Skeletal muscle cell (primary cell): ENCODE measurements around the gene NLGN4X.

Experiments used
- DNase-seq: peaks from one replicate; pipeline ENCODE4 v3.0.0-alpha.2; 2010; ENCODE audit warnings: low read depth
- H3K4me3 ChIP-seq: 2 replicates; pipeline ENCODE4 v1.5.1; 2011; ENCODE audit warnings: low read depth, mild to moderate bottlenecking, control low read depth, low read length, moderate library complexity

NLGN4X gene

GRCh38 chrX:6024204-6024603 is 204.5 kb downstream of the NLGN4X start:
- DNase-seq: no peak
- H3K4me3 ChIP-seq: no peak overlapping the region

DNA sequence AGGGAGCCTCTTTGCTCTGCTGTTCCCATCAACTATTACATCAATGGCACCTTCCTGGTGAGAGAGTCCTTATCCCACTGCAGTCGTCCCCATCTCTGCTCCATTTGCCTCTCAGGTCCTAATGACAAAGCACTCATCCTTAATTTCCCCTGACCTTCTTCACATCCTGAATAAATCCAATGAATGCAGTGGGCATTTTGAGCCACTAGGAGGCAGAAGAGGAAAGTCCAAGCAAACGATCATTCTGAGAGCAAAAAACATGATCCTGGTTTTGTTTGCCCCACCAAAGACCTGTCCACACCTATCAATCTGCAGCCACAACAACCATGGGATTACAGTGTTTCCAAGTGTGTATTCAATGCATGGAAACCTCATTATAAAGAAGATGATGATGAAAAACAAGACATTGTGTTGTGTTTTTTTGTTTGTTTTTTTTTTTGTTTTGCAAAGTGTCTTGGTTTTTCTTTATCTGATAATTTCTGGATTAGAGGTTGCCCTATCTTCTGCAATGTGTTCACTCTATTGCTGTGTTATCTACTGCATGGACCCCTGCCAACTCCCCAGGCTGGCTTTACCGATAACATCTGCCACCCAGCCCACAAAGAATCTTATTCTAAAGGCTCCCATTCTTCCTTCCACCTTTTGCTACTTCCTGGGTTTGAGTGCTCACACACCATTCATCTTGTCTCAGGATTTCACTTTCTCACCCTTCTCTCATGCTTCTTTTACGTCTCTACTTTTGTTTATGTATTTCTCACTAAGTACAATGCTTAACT is 207.2 kb downstream of the NLGN4X start:
- no peak for DNase-seq
- H3K4me3 ChIP-seq: no peak overlapping the region

GRCh38 chrX:6019076-6019475 is 209.6 kb downstream of the NLGN4X start:
- DNase-seq: no peak
- no peak overlapping the region for H3K4me3 ChIP-seq

DNA sequence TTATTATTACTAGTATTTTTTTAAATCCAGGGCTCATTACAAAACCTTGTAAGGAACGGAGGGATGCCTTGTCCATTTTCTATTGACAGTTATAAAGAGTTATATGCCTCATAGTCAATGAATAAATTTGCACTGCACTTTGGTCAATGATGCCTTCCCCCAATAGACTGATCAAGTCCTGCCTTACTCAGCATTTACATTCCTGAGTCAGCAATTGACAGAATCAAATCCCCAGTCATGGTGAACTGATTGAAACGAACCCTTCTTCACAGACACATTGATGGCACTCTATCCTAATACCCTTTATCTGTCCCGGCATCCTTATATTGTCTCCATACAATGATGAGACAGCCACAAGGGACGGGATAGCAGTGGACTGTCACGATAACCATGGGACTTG is 213.2 kb downstream of the NLGN4X start:
- no peak overlapping the region for H3K4me3 ChIP-seq
- no peak for DNase-seq

DNA sequence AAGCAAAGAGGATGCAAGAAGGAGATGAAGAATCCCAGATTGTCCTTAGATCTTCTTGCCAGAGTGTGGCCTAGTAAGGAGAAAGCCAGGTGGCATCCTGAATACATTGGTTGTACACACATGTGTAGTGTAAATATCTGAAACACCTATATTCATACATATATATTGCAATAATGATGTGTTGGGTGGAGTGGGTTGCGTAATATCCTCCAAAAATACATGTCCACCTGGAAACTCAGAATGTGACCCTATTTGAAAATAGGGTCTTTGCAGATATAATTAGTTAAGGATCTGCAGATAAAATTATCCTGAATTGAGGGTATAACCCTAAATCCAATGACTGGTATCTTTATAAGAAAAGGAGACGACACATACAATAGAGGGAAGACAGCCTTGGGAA is 216.3 kb downstream of the NLGN4X start:
- no peak overlapping the region for H3K4me3 ChIP-seq
- DNase-seq: no peak

DNA sequence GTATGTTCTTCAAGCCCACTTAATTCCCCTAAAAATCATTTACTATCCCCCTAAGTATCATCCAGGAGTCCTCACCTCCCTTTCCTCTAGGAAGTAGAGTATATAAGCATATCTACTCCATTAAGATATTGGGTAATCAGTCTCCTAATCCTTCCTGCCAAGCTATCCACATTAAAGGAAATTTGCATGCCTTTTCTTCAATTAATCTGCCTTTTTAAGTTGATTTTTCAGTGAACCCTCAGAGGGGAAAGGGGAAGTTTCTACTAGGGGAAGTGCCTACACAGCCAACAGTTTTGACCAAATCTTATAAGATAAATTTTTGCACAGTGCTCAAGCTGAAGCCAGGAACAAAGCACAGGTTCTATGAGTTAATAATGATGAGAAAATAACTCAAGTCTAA is 222.8 kb downstream of the NLGN4X start:
- H3K4me3 ChIP-seq: no peak overlapping the region
- no peak for DNase-seq

GRCh38 chrX:6004529-6004928 is 224.1 kb downstream of the NLGN4X start:
- no peak overlapping the region for H3K4me3 ChIP-seq
- DNase-seq: no peak

- no peak overlapping the region for H3K4me3 ChIP-seq
- DNase-seq: no peak
Observed at GRCh38 chrX:6002056-6002455, 226.6 kb downstream of the NLGN4X start.

DNA sequence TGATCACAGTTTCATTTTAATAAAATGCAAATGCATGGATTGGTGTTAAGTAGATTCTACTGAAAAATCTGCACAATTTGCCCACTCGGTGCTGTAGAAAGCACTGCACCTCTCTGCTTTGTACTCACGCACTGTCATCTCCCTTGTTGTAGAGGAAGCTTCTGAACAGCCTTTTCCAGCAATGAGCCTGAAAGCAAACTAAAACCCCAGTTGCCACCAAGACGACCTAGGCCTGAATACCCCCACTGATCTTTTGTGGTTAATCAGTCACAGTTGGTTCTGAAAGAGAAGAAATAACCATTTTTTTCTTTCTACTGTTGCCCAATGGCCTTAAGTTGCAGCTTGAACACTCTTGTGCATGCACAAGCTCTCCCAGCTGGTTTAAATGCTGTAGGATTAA is 229.8 kb downstream of the NLGN4X start:
- DNase-seq: no peak
- H3K4me3 ChIP-seq: no peak overlapping the region

GRCh38 chrX:5998456-5998855 is 230.2 kb downstream of the NLGN4X start:
- DNase-seq: no peak
- no peak overlapping the region for H3K4me3 ChIP-seq

GRCh38 chrX:5991393-5991792 is 237.3 kb downstream of the NLGN4X start:
- no peak for DNase-seq
- no peak overlapping the region for H3K4me3 ChIP-seq

GRCh38 chrX:5979338-5979737 is 249.3 kb downstream of the NLGN4X start:
- H3K4me3 ChIP-seq: no peak overlapping the region

DNA sequence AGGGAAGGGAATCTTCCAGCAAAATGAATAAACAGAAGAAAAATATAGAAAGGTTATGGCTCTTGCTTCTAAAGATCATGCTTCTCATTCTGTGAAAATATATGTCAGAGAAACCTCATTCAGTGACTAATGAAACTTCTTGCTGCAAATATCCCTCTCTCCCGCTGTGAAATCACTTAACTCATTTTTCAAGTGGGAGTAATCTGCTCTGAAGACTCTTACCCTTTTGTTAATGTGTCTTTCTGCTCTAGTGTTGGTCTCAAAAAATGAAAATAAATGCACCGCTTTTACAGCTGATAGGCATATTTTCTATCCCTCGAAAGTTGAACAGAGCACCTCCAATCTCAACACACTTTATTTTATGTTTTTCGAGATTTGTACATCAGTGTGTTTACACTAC is 252.3 kb downstream of the NLGN4X start:
- H3K4me3 ChIP-seq: no peak overlapping the region
- DNase-seq: no peak

More at GRCh38 chrX:5979338-5979737, 249.3 kb downstream of the NLGN4X start:
- DNase-seq: no peak

- no peak for DNase-seq
Observed at GRCh38 chrX:5971300-5971699, 257.4 kb downstream of the NLGN4X start.

DNA sequence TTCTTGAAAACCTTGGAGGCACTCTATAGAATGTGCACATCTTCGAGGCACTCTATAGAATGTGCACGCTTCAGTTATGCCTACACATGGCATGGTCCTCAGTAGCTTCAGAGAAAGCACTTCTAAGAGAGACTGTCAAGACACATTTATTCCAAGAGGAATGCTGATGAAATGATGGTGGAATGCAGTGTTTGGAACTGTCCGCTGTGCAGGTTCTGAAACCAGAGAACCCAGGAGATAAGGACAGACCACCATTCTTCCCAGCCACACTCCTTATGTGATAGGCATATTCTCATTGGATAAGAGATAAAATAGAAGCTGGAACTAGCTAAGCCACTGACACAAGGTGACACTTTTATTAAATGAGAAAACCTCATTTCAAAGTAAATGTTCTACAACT is 263.3 kb downstream of the NLGN4X start:
- DNase-seq: no peak
- H3K4me3 ChIP-seq: no peak overlapping the region

More at GRCh38 chrX:5971300-5971699, 257.4 kb downstream of the NLGN4X start:
- no peak overlapping the region for H3K4me3 ChIP-seq

DNA sequence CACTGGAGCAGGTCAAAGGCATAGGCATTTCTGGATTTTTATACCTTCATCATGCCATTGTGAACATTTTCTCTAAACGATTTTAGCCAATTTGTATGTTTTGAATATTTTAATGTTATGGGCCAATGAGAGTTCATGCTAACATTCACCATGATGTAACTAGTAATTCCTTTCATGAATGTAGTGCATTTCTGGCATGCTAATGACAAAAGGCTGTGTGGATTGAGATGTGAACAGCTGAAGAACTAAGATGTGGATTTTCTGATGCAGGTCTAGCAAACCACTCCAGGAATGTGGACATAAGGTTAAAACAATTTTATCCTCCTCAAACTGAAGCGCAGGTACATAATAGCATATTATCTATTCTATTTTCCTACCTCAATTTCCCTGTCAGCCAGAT is 269.4 kb downstream of the NLGN4X start:
- DNase-seq: no peak
- H3K4me3 ChIP-seq: no peak overlapping the region

- no peak overlapping the region for H3K4me3 ChIP-seq
- no peak for DNase-seq
Observed at GRCh38 chrX:5958523-5958922, 270.1 kb downstream of the NLGN4X start.

GRCh38 chrX:5957506-5957905 is 271.2 kb downstream of the NLGN4X start:
- no peak overlapping the region for H3K4me3 ChIP-seq
- DNase-seq: peak; percentile 9

DNA sequence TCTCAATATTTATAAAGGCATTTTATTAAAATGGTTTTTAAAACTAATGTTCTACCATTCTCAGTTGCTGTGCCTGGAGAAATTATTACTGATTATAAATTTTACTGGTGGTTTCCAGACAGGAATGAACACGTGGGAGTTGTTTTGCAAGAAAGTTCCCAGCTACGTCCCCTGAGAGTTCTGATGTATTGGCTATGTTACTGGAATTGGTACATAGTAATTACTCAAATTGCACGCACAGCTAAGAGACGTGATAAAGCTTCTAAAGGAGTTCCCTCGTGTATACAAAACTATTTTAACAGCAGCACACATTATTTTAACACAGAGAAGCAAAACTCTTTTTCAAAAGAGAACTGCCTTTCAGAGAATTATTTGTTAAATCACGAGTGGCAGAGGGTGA is 292.2 kb downstream of the NLGN4X start:
- peak; percentile 23 for DNase-seq
- no peak overlapping the region for H3K4me3 ChIP-seq

DNA sequence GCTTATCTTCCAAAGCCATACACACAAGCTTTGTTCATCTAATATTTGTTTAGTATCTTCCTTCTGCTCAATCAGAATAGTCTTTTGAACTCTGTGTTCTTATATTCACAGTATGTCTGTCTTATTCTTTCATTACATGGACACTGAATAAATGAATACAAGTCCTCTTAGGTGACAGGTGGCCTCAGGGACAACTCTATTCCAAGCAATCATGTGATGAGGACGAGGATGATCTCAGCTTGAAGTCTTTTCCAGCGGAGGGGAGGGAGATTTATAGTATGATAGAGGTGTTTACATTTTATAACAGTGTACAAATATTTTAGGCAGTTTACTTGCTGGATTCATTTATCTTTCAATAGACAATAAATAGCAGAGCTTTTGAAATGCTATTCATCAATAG is 300.4 kb downstream of the NLGN4X start:
- no peak for DNase-seq
- H3K4me3 ChIP-seq: no peak overlapping the region

GRCh38 chrX:5916945-5917344 is 311.7 kb downstream of the NLGN4X start:
- H3K4me3 ChIP-seq: no peak overlapping the region
- no peak for DNase-seq

DNA sequence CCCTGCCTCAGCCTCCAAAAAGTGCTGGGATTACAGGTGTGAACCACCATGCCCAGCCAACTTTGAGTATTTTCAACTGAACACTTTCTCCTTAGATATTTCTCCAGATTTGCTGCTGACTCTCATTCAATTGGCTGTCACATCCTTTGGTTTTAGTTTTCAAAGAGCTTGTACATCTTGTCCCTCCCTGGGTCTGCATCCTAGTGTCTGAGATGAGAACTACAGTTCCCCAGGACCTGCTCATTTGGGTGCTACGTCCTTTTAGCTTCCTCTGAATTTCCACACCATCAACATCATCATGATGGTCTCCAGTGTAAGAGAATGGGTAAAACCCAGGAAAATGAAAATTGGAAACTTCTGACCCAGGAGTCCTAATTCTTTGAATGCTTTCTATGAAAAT is 312.9 kb downstream of the NLGN4X start:
- no peak overlapping the region for H3K4me3 ChIP-seq
- DNase-seq: no peak
